KOPT-K1 (cell line): ENCODE measurements around the gene KDM4D.
"Not testable (repeated sequence)": the region's sequence is repeated elsewhere in the genome, so short reads cannot be mapped to it uniquely, and the experiment has no call there.

Source experiments
- H3K27ac ChIP-seq: fragments of 200-600 bp; sonication (generic); 2 replicates; pipeline ENCODE4 v1.5.1; 2016; ENCODE audit warnings: antibody characterized with exemption, mild to moderate bottlenecking, low read depth, low read length; ENCODE audit not compliant: poor library complexity, severe bottlenecking
- H3K36me3 ChIP-seq: fragments of 200-600 bp; sonication (generic); 2 replicates; pipeline ENCODE4 v1.5.1; 2017; ENCODE audit warnings: antibody characterized with exemption, mild to moderate bottlenecking, low read length, moderate library complexity; ENCODE audit not compliant: insufficient read depth
- H3K9me3 ChIP-seq: fragments of 200-600 bp; sonication (generic); 2 replicates; pipeline ENCODE4 v1.5.1; 2017; ENCODE audit warnings: antibody characterized with exemption, low read length, mild to moderate bottlenecking; ENCODE audit not compliant: insufficient read depth, poor library complexity, severe bottlenecking

KDM4D gene

DNA sequence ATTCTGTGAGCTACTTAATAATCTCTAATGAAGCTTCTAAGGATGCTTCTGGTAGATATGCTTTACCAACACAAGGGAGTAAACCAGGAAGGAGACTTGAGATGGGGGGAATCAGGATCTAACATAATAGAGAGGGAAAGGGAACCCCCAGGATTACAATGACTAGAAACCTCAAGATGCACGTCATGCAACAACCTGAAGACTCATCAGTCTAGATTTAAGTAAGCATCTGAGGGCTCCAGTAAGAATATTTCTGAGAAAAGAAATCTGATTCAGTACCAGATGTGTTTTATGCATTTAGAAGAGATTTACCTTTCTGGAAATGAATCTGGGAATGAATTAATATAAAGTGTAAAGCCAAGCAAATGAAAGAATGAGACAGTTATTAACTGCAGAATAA, 15.2 kb downstream of the KDM4D start:
- no peaks in the 10 kb centered on the region for H3K9me3 ChIP-seq
- no peak overlapping the region for H3K27ac ChIP-seq
- H3K36me3 ChIP-seq, result no peaks in the 10 kb centered on the region

- no peak overlapping the region for H3K27ac ChIP-seq
- no peaks in the 10 kb centered on the region for H3K9me3 ChIP-seq
- no peaks in the 10 kb centered on the region for H3K36me3 ChIP-seq
Measured at GRCh38 chr11:94993400-94993943, 20.0 kb downstream of the KDM4D start.

- H3K27ac ChIP-seq, result no peak overlapping the region
- no peaks in the 10 kb centered on the region for H3K9me3 ChIP-seq
- no peaks in the 10 kb centered on the region for H3K36me3 ChIP-seq
Measured at GRCh38 chr11:94997437-94997836, 23.9 kb downstream of the KDM4D start.

- no peaks in the 10 kb centered on the region for H3K9me3 ChIP-seq
- no peak overlapping the region for H3K27ac ChIP-seq
- H3K36me3 ChIP-seq, result no peaks in the 10 kb centered on the region
Measured at GRCh38 chr11:94998285-94998684, 24.8 kb downstream of the KDM4D start.

GRCh38 chr11:95003716-95004115, 30.2 kb downstream of the KDM4D start:
- Histone ChIP-seq H3K9me3 (no peaks in the 10 kb centered on the region), H3K36me3 (no peaks in the 10 kb centered on the region), H3K27ac (no peak overlapping the region)

GRCh38 chr11:95005642-95006041, 32.1 kb downstream of the KDM4D start:
- H3K36me3 ChIP-seq, result no peaks in the 10 kb centered on the region
- no peak overlapping the region for H3K27ac ChIP-seq
- no peaks in the 10 kb centered on the region for H3K9me3 ChIP-seq

DNA sequence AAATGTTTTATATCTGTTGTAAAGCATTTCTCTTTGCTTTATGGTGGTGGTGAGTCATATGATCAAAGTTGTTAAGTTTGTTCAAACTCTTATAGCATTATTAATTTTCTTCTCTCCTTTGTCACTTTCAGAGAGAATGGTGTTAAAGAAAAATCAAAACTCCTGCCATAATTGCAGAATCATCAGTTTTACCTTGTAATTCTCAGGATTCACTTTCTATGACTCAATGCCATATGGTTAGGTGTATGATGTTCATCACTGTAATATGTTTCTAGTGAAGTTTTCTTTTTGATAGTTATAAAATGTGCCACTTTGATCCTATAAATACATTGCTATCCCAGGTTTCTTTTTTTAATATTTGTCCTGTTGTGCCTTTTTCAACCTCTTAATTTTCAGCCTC, 37.9 kb downstream of the KDM4D start:
- no peak overlapping the region for H3K27ac ChIP-seq
- no peaks in the 10 kb centered on the region for H3K9me3 ChIP-seq
- no peaks in the 10 kb centered on the region for H3K36me3 ChIP-seq

GRCh38 chr11:95014184-95014821, 40.8 kb downstream of the KDM4D start:
- no peak overlapping the region for H3K27ac ChIP-seq
- no peaks in the 10 kb centered on the region for H3K36me3 ChIP-seq
- no peaks in the 10 kb centered on the region for H3K9me3 ChIP-seq

- Histone ChIP-seq H3K9me3 (no peaks in the 10 kb centered on the region), H3K27ac (no peak overlapping the region), H3K36me3 (no peaks in the 10 kb centered on the region)
Measured at GRCh38 chr11:95016139-95016538, 42.6 kb downstream of the KDM4D start.

- not testable (repeated sequence) for H3K9me3 ChIP-seq, H3K27ac ChIP-seq, H3K36me3 ChIP-seq
Measured at GRCh38 chr11:95021468-95021867, 48.0 kb downstream of the KDM4D start.

GRCh38 chr11:95024958-95025357, 51.4 kb downstream of the KDM4D start, which contains the start of gene KDM4E:
KDM4E (plus strand) TSS chr11:95025258; CDS start chr11:95025558, 300 bp downstream.
- H3K36me3 ChIP-seq, result no peaks in the 10 kb centered on the region
- H3K27ac ChIP-seq, result no peak within 1 kb of the TSS
- no peaks in the 10 kb centered on the region for H3K9me3 ChIP-seq

DNA sequence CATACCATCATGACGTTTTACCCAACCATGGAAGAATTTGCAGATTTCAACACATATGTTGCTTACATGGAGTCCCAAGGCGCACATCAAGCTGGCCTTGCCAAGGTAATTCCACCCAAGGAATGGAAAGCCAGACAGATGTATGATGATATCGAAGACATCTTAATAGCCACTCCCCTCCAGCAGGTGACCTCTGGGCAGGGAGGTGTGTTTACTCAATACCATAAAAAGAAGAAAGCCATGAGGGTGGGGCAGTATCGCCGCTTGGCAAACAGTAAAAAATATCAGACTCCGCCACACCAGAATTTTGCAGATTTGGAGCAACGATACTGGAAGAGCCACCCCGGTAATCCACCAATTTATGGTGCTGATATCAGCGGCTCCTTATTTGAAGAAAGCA, 52.1 kb downstream of the KDM4D start:
- H3K9me3 ChIP-seq, H3K36me3 ChIP-seq, H3K27ac ChIP-seq: not testable (repeated sequence)

GRCh38 chr11:95028357-95028756, 54.8 kb downstream of the KDM4D start:
- Histone ChIP-seq H3K9me3 (no peaks in the 10 kb centered on the region), H3K36me3 (no peaks in the 10 kb centered on the region), H3K27ac (no peak overlapping the region)

DNA sequence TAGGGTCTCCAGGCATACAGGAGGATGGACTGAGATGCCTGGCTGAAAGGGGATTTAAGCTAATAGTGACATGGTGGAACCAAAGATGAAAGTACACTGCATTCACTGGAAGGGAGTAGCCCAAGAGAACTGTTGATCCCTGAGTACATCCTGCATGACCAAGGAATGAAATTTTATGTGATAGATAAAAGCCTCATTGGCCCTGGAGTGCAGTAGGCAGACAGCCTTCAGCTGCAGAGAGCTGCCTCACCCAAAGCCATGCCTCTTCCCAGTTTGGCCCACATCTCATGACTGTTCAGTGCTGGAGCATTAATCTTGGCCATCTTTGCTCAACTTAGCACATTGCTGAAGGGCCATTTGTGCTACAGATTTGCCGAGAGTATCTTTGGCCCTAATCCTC, 59.5 kb downstream of the KDM4D start:
- Histone ChIP-seq H3K27ac (no peak overlapping the region), H3K9me3 (no peaks in the 10 kb centered on the region), H3K36me3 (no peaks in the 10 kb centered on the region)

GRCh38 chr11:95035316-95035715, 61.8 kb downstream of the KDM4D start:
- H3K27ac ChIP-seq, result no peak overlapping the region
- no peaks in the 10 kb centered on the region for H3K9me3 ChIP-seq
- H3K36me3 ChIP-seq, result no peaks in the 10 kb centered on the region

DNA sequence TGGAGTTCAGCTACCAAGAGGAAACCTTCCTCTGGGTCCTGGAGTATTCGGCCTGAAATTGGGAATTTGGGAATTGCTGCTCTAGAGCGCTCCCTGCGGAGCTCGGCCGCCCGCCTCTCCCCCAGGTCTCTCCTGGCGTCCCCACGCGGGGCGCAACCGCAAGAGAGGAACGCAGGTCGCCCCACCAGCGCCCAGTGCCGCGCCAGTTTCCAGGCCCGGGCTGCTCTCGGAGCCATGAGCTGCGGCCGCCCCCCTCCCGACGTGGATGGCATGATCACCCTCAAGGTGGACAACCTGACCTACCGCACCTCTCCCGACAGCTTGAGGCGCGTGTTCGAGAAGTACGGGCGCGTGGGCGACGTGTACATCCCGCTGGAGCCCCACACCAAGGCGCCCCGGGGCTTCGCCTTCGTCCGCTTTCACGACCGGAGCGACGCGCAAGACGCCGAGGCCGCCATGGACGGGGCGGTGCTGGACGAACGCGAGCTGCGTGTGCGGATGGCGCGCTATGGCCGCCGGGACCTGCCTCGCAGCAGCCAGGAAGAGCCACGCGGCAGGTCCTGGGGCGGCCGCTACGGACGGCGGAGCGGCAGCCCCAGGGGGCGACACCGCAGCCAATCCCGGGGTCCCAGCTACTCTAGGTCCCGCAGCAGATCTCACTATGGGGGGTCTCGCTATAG, 64.0 kb downstream of the KDM4D start:
- not testable (repeated sequence) for H3K27ac ChIP-seq, H3K36me3 ChIP-seq, H3K9me3 ChIP-seq
